Amygdala (tissue), 56 donors: ENCODE results near the gene RUVBL2.
"Not testable (repeated sequence)": the region's sequence is repeated elsewhere in the genome, so short reads cannot be mapped to it uniquely, and the experiment has no call there.

Experiments
- DNase-seq, 56 donors: peaks; one replicate each; lab custom pipeline; 2025; lab: John Stamatoyannopoulos, UW

Gene RUVBL2

GRCh38 chr19:49038557-49039276, 45.0 kb downstream of the RUVBL2 start:
- not testable (repeated sequence) for DNase-seq

- DNase-seq: not testable (repeated sequence)
Observed at GRCh38 chr19:49039736-49040135, 46.0 kb downstream of the RUVBL2 start.

- no peak for DNase-seq
Observed at GRCh38 chr19:49042177-49042576, 48.5 kb downstream of the RUVBL2 start.

- DNase-seq: not testable (repeated sequence)
Observed at GRCh38 chr19:49042666-49043065, 49.0 kb downstream of the RUVBL2 start.

- DNase-seq: not testable (repeated sequence)
Observed at GRCh38 chr19:49043548-49043947, 49.9 kb downstream of the RUVBL2 start, which contains the start of gene CGB5. Gene CGB5 (plus strand): TSS chr19:49043848. CDS start chr19:49044210, 362 bp downstream.

GRCh38 chr19:49049011-49049410, 55.3 kb downstream of the RUVBL2 start, which contains the start of gene CGB8:
Gene CGB8 (minus strand): TSS chr19:49049111. CDS start chr19:49048739, 372 bp downstream.
- DNase-seq: not testable (repeated sequence)

GRCh38 chr19:49049834-49050233, 56.1 kb downstream of the RUVBL2 start:
- not testable (repeated sequence) for DNase-seq

- not testable (repeated sequence) for DNase-seq
Observed at GRCh38 chr19:49050376-49051033, 56.8 kb downstream of the RUVBL2 start.

- DNase-seq: peak in 9 of 56 donors; percentile 2 to 33 (median 5)
Observed at GRCh38 chr19:49056101-49056901, 62.6 kb downstream of the RUVBL2 start.

GRCh38 chr19:49056902-49057596, 63.4 kb downstream of the RUVBL2 start:
- DNase-seq: not testable (repeated sequence)

GRCh38 chr19:49057636-49058234, 64.0 kb downstream of the RUVBL2 start, which contains the start of gene CGB7:
Gene CGB7 (minus strand): TSS chr19:49057749. CDS start chr19:49055375, 2,374 bp downstream.
- peak in 5 of 56 donors; percentile 4 to 26 (median 19) for DNase-seq

- DNase-seq: peak in 1 of 56 donors; percentile 17
Observed at GRCh38 chr19:49058562-49058961, 64.9 kb downstream of the RUVBL2 start.

- no peak for DNase-seq
Observed at GRCh38 chr19:49059053-49059452, 65.4 kb downstream of the RUVBL2 start.

GRCh38 chr19:49061000-49061399, 67.3 kb downstream of the RUVBL2 start:
- no peak for DNase-seq

GRCh38 chr19:49061445-49061844, 67.8 kb downstream of the RUVBL2 start:
- no peak for DNase-seq

GRCh38 chr19:49064029-49064629, 70.4 kb downstream of the RUVBL2 start:
- DNase-seq: no peak

GRCh38 chr19:49064768-49065611, 71.3 kb downstream of the RUVBL2 start, which contains the start of gene NTF4:
Gene NTF4 (minus strand): TSS chr19:49064818. CDS start chr19:49061997, 2,821 bp downstream.
- no peak for DNase-seq
